Trophoblast cell (in vitro differentiated cells and primary cell): ENCODE measurements around the gene CLCN7.

Experiments
- DNase-seq, 2 donors: peaks; one replicate each; pipeline ENCODE4 v3.0.0-alpha.2; 2016
- H2AFZ ChIP-seq: 2 replicates; pipeline ENCODE4 v1.6.1; 2013; ENCODE audit warnings: low read length, moderate library complexity, mild to moderate bottlenecking; ENCODE audit not compliant: insufficient read depth, poor library complexity
- H2AK5ac ChIP-seq: 2 replicates; pipeline ENCODE4 v1.6.1; 2013; ENCODE audit warnings: mild to moderate bottlenecking, low read length
- H2BK120ac ChIP-seq: 2 replicates; pipeline ENCODE4 v1.6.1; 2013; ENCODE audit warnings: low read length, mild to moderate bottlenecking, moderate library complexity; ENCODE audit not compliant: insufficient read depth, poor library complexity
- H2BK12ac ChIP-seq: 2 replicates; pipeline ENCODE4 v1.6.1; 2013; ENCODE audit warnings: mild to moderate bottlenecking, low read length, moderate library complexity
- H2BK5ac ChIP-seq: 2 replicates; pipeline ENCODE4 v1.6.1; 2013; ENCODE audit warnings: low read length, low read depth, moderate library complexity, mild to moderate bottlenecking; ENCODE audit not compliant: poor library complexity
- H3K14ac ChIP-seq: 2 replicates; pipeline ENCODE4 v1.6.1; 2013; ENCODE audit warnings: mild to moderate bottlenecking, low read length
- H3K18ac ChIP-seq: 2 replicates; pipeline ENCODE4 v1.6.1; 2013; ENCODE audit warnings: mild to moderate bottlenecking, low read length
- H3K23ac ChIP-seq: 2 replicates; pipeline ENCODE4 v1.6.1; 2013; ENCODE audit warnings: low read length
- H3K27ac ChIP-seq: 2 replicates; pipeline ENCODE4 v1.5.1; 2013; ENCODE audit warnings: low read depth, mild to moderate bottlenecking, inconsistent platforms, low read length, moderate library complexity
- H3K27me3 ChIP-seq: 2 replicates; pipeline ENCODE4 v1.6.1; 2013; ENCODE audit warnings: inconsistent platforms, mild to moderate bottlenecking, low read length, moderate library complexity; ENCODE audit not compliant: insufficient read depth
- H3K36me3 ChIP-seq, 2 experiments: 1 replicate in 1 of 2; 2 replicates in 1 of 2; pipeline ENCODE4 v1.6.1; 2013; ENCODE audit warnings: low read length in 2 of 2, mild to moderate bottlenecking in 2 of 2, moderate library complexity in 1 of 2; ENCODE audit not compliant: insufficient read depth in 2 of 2, control insufficient read depth in 1 of 2
- H3K4ac ChIP-seq: 2 replicates; pipeline ENCODE4 v1.6.1; 2013; ENCODE audit warnings: low read depth, mild to moderate bottlenecking, low read length, moderate library complexity
- H3K4me1 ChIP-seq, 2 experiments: 1 replicate in 1 of 2; 2 replicates in 1 of 2; pipeline ENCODE4 v1.6.1; 2013; ENCODE audit warnings: low read length in 2 of 2, mild to moderate bottlenecking in 2 of 2, moderate library complexity in 1 of 2; ENCODE audit not compliant: insufficient read depth in 2 of 2, control insufficient read depth in 1 of 2
- H3K4me2 ChIP-seq: 2 replicates; pipeline ENCODE4 v1.6.1; 2013; ENCODE audit warnings: inconsistent platforms, mild to moderate bottlenecking, low read length, moderate library complexity
- H3K4me3 ChIP-seq: 2 replicates; pipeline ENCODE4 v1.5.1; 2013; ENCODE audit warnings: mild to moderate bottlenecking, low read depth, low read length, inconsistent platforms
- H3K79me1 ChIP-seq: one replicate; pipeline ENCODE4 v1.6.1; 2013; ENCODE audit warnings: low read length
- H3K79me2 ChIP-seq: 2 replicates; pipeline ENCODE4 v1.6.1; 2013; ENCODE audit warnings: low read length, mild to moderate bottlenecking; ENCODE audit not compliant: control insufficient read depth, insufficient read depth, poor library complexity
- H3K9ac ChIP-seq: 2 replicates; pipeline ENCODE4 v1.6.1; 2013; ENCODE audit warnings: mild to moderate bottlenecking, low read length
- H3K9me3 ChIP-seq: 2 replicates; pipeline ENCODE4 v1.6.1; 2013; ENCODE audit warnings: low read depth, mild to moderate bottlenecking, control low read depth, inconsistent platforms, low read length; ENCODE audit not compliant: insufficient read depth
- H4K12ac ChIP-seq: 2 replicates; pipeline ENCODE4 v1.6.1; 2013; ENCODE audit warnings: low read depth, mild to moderate bottlenecking, low read length, moderate library complexity
- H4K8ac ChIP-seq: 2 replicates; pipeline ENCODE4 v1.6.1; 2013; ENCODE audit warnings: low read depth, mild to moderate bottlenecking, low read length, moderate library complexity
- H4K91ac ChIP-seq: one replicate; pipeline ENCODE4 v1.6.1; 2013; ENCODE audit warnings: low read depth, mild to moderate bottlenecking, low read length, moderate library complexity
- WGBS: extraction: QIAGEN DNeasy Blood & Tissue Kit; methylation state at CpG from one replicate; pipeline ENCODE4 v1.1.7; 2013; ENCODE audit warnings: missing lambda C conversion rate; ENCODE audit not compliant: insufficient read length, insufficient coverage; ENCODE audit errors: extremely low coverage; 5-methylcytosine and 5-hydroxymethylcytosine counted together

CLCN7 gene

DNA sequence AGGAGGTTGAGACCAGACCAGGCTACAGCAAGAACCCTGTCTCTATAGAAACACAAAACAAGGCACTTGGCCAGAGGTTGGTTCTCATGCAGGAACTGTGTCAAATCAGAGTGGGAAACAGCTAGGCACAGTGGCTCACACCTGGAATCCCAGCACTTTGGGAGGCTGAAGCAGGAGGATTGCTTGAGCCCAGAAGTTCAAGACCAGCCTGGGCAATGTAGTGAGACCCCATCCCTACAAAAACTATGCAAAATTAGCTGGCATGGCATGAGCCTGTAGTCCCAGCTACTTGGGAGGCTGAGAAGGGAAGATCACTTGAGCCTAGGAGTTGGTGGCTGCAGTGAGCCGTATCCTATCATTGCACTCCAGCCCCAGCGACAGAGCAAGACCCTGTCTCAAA, 62.0 kb downstream of the CLCN7 start:
- no peaks in the 10 kb centered on the region for H3K9me3 ChIP-seq
- H3K79me1 ChIP-seq, result peaks cover 10% of the 10 kb centered on the region
- no peak overlapping the region for H2AFZ ChIP-seq
- H3K18ac ChIP-seq, result no peak overlapping the region
- peaks cover 3 to 5% of the 10 kb centered on the region in 2 experiments for H3K4me1 ChIP-seq
- no peak overlapping the region for H3K27ac ChIP-seq
- no peak for DNase-seq
- H2AK5ac ChIP-seq, result no peak overlapping the region
- no peak overlapping the region for H4K91ac ChIP-seq
- H3K27me3 ChIP-seq, result no peaks in the 10 kb centered on the region
- no peak overlapping the region for H4K8ac ChIP-seq
- no peak overlapping the region for H3K23ac ChIP-seq
- H3K9ac ChIP-seq, result peak overlapping the region; percentile 49
- no peak overlapping the region for H2BK120ac ChIP-seq
- H3K79me2 ChIP-seq, result peaks cover 5% of the 10 kb centered on the region
- H3K4ac ChIP-seq, result no peak overlapping the region
- H4K12ac ChIP-seq, result no peak overlapping the region
- H2BK5ac ChIP-seq, result no peak overlapping the region
- H3K4me2 ChIP-seq, result no peak overlapping the region
- H3K4me3 ChIP-seq, result no peak overlapping the region
- peaks cover 2% of the 10 kb centered on the region in 2 experiments for H3K36me3 ChIP-seq
- H2BK12ac ChIP-seq, result no peak overlapping the region
- H3K14ac ChIP-seq, result no peak overlapping the region
- WGBS, result no CpG with 5 or more reads among the region's 2 CpGs

- H3K79me2 ChIP-seq, result no peaks in the 10 kb centered on the region
- WGBS, result no CpG with 5 or more reads among the region's 42 CpGs
- peak overlapping the region; percentile 59 for H3K4ac ChIP-seq
- H3K27me3 ChIP-seq, result no peaks in the 10 kb centered on the region
- peak; percentile 78 to 92 for DNase-seq
- H2BK12ac ChIP-seq, result no peak overlapping the region
- H2BK5ac ChIP-seq, result no peak overlapping the region
- peak overlapping the region; percentile 92 for H3K4me3 ChIP-seq
- H2BK120ac ChIP-seq, result peak overlapping the region; percentile 11
- no peak overlapping the region for H3K23ac ChIP-seq
- no peak overlapping the region for H2AK5ac ChIP-seq
- no peak overlapping the region for H4K12ac ChIP-seq
- peak overlapping the region; percentile 63 for H3K18ac ChIP-seq
- H3K27ac ChIP-seq, result no peak overlapping the region
- peaks cover 3% of the 10 kb centered on the region for H3K79me1 ChIP-seq
- peak overlapping the region; percentile 60 for H4K91ac ChIP-seq
- H4K8ac ChIP-seq, result peak overlapping the region; percentile 93
- peak overlapping the region; percentile 64 for H3K14ac ChIP-seq
- peak overlapping the region; percentile 81 for H3K9ac ChIP-seq
- H3K36me3 ChIP-seq, result peaks cover 3 to 5% of the 10 kb centered on the region in 2 experiments
- H3K4me1 ChIP-seq, result peaks cover 3% of the 10 kb centered on the region in 2 experiments
- H3K4me2 ChIP-seq, result peak overlapping the region; percentile 99
- H2AFZ ChIP-seq, result peak overlapping the region; percentile 97
- H3K9me3 ChIP-seq, result no peaks in the 10 kb centered on the region
Measured at GRCh38 chr16:1408171-1408837, 66.5 kb downstream of the CLCN7 start.

DNA sequence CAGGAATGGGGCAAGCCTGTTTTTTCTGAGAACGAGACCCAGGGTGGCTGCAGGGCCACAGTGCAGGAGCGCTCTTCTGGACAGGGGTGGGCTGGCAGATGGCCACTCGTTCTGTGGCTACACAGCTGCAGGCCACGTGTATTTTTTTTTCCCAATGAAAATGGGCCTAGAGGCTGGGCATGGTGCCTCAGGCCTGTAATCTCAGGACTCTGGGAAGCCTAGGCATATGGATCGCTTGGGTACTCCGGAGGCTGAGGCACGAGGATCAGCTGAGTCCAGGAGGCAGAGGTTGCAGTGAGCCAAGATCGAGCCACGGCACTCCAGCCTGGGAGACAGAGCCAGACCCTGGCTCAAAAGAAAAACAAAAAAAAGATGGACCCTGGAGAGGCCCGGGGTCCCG, 67.1 kb downstream of the CLCN7 start:
- no peak overlapping the region for H3K14ac ChIP-seq
- H4K8ac ChIP-seq, result no peak overlapping the region

DNA sequence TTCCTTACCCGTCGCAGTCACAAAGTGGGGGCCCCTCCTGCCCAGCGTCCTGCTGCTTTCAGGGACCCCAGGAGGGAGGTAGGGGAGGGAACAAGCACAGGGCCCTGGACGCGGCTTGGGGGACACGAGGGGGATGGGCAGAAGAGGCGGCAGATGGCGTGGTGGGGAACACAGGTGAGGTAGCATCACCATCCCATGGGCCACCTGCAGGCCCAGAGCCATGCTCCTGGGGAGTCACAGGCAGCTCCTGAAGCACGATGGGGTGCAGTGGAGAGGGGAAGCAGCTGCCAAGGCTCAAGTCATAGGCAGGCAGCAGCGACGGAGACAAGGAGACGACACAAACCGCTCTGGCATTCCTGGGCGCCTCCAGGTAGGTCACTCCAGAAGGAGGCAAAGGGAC, 71.1 kb downstream of the CLCN7 start:
- Histone ChIP-seq H4K8ac (no peak overlapping the region), H3K23ac (no peak overlapping the region), H2BK120ac (no peak overlapping the region), H3K4me2 (no peak overlapping the region), H4K91ac (no peak overlapping the region), H3K36me3 (peaks cover 22 to 26% of the 10 kb centered on the region in 2 experiments), H3K79me2 (no peaks in the 10 kb centered on the region), H3K4me3 (no peak overlapping the region), H3K27ac (no peak overlapping the region), H3K27me3 (no peaks in the 10 kb centered on the region), H3K18ac (no peak overlapping the region), H3K14ac (no peak overlapping the region), H3K9me3 (no peaks in the 10 kb centered on the region), H2BK5ac (no peak overlapping the region), H3K9ac (no peak overlapping the region), H2AFZ (no peak overlapping the region), H2AK5ac (no peak overlapping the region), H3K4me1 (peaks cover 3% of the 10 kb centered on the region in 2 experiments), H3K4ac (no peak overlapping the region), H4K12ac (no peak overlapping the region), H3K79me1 (peaks cover 3% of the 10 kb centered on the region), H2BK12ac (no peak overlapping the region)
- WGBS, result no CpG with 5 or more reads among the region's 14 CpGs
- DNase-seq, result no peak

More for the DNA sequence above, 67.1 kb downstream of the CLCN7 start:
- H3K4me1 ChIP-seq, result peaks cover 3% of the 10 kb centered on the region in 2 experiments
- no peak overlapping the region for H3K18ac ChIP-seq
- no peak overlapping the region for H3K9ac ChIP-seq
- no peak for DNase-seq
- H3K23ac ChIP-seq, result no peak overlapping the region
- peak overlapping the region; percentile 24 for H4K12ac ChIP-seq
- no peak overlapping the region for H4K91ac ChIP-seq
- H3K4ac ChIP-seq, result no peak overlapping the region
- peaks cover 3% of the 10 kb centered on the region for H3K79me1 ChIP-seq
- no peaks in the 10 kb centered on the region for H3K27me3 ChIP-seq
- H3K79me2 ChIP-seq, result no peaks in the 10 kb centered on the region
- no peak overlapping the region for H2BK5ac ChIP-seq
- no peak overlapping the region for H2AK5ac ChIP-seq
- H2BK12ac ChIP-seq, result no peak overlapping the region
- no peak overlapping the region for H3K4me3 ChIP-seq
- H3K4me2 ChIP-seq, result peak overlapping the region; percentile 99
- no CpG with 5 or more reads among the region's 11 CpGs for WGBS
- H3K9me3 ChIP-seq, result no peaks in the 10 kb centered on the region
- no peak overlapping the region for H3K27ac ChIP-seq
- peaks cover 3 to 10% of the 10 kb centered on the region in 2 experiments for H3K36me3 ChIP-seq
- H2AFZ ChIP-seq, result no peak overlapping the region
- no peak overlapping the region for H2BK120ac ChIP-seq
